NCI-H748 (cell line): ENCODE data around the gene TPD52L1.
"Not testable (repeated sequence)": the region's sequence is repeated elsewhere in the genome, so short reads cannot be mapped to it uniquely, and the experiment has no call there.

ENCODE experiments used
- DNase-seq: peaks from one replicate; lab custom pipeline; 2025; ENCODE audit not compliant: unreplicated experiment; lab: John Stamatoyannopoulos, UW

The TPD52L1 gene

DNA sequence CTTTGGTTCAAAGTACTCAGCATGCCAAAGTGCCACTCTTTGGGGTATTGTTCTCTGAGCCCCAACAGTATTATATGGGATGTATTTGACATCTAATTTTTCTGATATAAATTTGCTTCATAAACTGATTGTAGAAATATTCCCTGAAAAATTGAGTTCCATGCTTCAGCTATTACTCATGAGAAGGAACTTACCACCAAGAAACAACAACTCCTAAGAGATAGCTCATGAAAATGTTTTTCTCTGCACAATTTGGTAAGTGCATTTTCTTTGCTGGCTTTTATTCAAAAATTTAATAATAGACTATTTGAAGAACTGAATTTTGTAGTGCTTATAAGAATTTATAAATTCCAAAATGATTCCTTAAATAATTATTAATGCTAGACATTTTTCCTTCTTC is 12.8 kb upstream of the TPD52L1 start:
- DNase-seq: no peak

GRCh38 chr6:125142618-125143017 is 11.0 kb upstream of the TPD52L1 start:
- no peak for DNase-seq

DNA sequence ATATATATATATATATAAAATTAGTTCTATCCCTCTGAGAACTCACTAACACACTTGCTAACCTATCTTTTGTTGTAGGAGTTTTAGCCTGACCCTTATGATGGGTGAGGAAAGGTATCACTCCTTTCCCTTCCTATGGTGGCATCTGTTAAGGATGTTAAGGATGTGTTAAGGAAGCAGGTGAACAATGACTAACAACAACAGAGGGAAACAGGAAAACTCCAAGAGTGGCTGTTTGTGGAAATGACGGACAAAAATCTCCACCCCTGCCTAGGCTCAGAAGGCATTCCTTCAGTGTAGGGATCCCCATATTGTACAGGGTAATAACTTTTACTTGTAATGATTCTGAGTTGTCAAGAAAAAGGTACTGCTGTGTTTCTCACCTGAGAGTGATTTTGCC is 8.8 kb upstream of the TPD52L1 start:
- DNase-seq: no peak

DNA sequence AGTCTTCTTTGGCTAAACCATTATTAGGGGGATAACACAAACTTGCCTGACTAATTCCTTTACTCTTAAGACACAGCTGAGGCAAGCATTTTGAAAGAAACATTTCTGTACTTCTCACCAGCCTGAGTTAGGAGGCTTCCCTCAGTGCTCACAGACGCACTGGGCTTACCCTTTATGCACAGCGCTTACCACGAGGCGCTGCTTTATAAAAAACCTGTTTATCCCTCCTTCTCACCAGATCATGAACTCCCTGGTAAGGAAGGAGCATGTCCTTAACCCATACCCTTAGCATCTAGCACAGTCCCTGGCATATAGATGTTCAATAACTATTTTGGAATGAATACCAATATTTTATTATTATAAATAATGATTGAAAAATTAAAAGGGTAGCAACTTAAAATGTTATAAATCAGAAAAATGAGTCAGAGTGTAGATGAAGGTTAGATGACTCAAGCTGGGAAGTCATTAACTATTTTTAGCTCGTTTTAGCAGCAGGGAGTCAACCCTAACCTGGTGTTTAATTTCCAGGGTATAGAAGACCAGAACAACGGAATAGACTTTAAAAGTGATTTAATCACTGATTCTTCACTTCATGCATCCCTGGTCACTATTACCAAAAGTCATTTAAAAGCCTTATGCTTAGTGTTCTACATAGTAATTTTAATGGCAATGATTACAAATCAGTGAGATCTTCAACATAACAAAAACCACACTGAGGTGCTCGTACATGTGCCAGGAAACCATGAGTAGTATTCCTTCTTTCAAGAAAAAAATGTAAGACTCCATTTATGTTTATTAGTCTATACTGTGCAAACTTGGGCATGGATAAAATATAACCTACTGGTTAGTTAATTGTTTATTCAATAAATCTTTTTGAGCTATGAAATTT is 4.1 kb upstream of the TPD52L1 start:
- no peak for DNase-seq

GRCh38 chr6:125151700-125152099 is 1.9 kb upstream of the TPD52L1 start:
- DNase-seq: no peak

GRCh38 chr6:125154118-125154760 is 666 bp downstream of the TPD52L1 start:
- DNase-seq: peak; percentile 42

GRCh38 chr6:125154761-125155135 is 1.2 kb downstream of the TPD52L1 start:
- peak; percentile 48 for DNase-seq

- no peak for DNase-seq
Measured at GRCh38 chr6:125155344-125155743, 1.8 kb downstream of the TPD52L1 start.

GRCh38 chr6:125156496-125156895 is 2.9 kb downstream of the TPD52L1 start:
- no peak for DNase-seq

DNA sequence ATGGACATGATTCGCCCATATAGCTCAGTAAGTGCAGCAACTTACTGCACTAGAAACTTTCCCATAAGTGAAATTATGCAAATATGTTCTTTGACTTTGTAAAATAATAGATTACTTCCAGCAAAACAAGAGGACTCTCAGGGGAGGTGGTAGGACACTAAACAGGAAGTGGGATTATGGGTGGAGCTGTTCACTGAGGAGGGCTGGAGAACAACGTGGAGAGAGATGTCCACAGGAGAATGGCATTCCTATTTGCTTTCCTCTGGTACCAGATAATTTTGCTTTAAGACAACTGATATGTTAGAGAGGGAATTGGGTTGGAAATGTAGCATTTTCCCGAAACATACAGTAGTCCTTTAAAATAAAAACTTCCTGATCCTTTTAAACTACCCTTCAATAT is 3.7 kb downstream of the TPD52L1 start:
- DNase-seq: no peak

DNA sequence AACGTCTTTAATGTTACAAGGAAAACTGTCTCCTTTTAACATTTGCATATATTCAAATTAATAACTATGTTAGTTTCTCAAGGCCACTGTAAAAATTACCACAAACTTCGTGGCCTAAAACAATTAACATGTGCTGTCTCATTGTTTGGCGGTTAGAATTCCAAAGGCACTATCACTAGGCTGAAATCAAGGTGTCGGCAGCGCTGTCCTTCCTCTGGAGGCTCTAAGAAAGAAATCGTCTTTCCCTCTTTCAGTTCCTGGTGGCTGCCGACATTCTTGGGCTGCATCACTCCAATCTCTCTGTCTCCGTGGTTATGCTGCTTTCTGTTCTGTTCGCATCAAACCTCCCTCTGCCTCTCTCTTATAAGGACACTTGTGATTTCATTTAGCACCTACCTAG is 4.2 kb downstream of the TPD52L1 start:
- no peak for DNase-seq

DNA sequence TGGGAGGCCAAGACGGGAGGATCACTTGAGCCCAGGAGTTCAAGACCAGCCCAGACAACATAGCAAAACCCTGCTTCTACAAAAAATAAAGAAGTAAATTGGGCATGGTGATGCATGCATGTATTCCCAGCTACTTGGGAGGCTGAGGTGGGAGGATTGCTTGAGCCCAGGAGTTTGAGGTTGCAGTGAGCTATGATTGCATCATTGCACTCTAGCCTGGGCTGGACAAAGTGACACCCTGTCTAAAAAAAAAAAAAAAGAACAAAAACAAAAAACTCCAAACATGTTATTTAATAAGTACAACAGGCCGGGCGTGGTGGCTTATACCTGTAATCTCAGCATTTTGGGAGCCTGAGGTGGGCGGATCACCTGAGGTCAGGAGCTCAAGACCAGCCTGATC is 9.8 kb downstream of the TPD52L1 start:
- DNase-seq: not testable (repeated sequence)

DNA sequence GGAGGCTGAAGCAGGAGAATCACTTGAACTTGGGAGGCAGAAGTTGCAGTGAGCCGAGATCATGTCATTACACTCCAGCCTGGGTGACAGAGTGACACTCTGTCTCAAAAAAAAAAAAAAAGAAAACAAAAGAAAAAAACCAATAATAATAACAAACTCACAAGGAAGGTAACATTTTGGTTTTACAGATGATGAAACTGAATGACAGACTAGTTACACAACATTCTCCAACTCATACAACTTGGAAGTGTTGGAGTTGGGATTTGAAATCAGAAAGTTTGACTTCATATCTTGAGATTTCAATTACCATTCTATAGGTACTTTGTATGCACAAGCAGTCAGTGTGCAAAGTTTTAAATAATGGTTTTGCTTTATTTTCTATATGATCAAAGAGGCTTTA is 10.2 kb downstream of the TPD52L1 start:
- no peak for DNase-seq

GRCh38 chr6:125164696-125165095 is 11.1 kb downstream of the TPD52L1 start:
- no peak for DNase-seq

GRCh38 chr6:125165256-125165655 is 11.7 kb downstream of the TPD52L1 start:
- no peak for DNase-seq

DNA sequence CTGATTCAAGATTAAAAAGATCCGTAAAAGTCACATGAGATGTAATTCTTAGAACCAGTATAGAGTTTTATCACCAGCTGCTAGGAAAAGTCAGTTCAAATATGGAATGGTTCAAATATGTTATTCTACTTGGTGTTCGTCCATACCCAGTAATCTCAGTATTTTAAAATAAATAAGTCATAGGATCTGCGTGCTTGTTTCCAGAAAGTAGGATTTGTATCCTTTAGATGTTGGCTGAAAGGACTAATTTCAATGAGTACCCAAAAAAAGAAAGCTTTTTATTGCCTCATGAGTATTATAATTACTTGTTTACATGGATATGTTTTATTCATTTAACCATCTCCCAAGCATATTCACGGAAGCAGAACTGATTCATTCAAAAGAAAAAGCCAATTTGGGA is 12.2 kb downstream of the TPD52L1 start:
- no peak for DNase-seq

- no peak for DNase-seq
Measured at GRCh38 chr6:125166711-125167110, 13.1 kb downstream of the TPD52L1 start.

GRCh38 chr6:125167579-125167978 is 14.0 kb downstream of the TPD52L1 start:
- no peak for DNase-seq

DNA sequence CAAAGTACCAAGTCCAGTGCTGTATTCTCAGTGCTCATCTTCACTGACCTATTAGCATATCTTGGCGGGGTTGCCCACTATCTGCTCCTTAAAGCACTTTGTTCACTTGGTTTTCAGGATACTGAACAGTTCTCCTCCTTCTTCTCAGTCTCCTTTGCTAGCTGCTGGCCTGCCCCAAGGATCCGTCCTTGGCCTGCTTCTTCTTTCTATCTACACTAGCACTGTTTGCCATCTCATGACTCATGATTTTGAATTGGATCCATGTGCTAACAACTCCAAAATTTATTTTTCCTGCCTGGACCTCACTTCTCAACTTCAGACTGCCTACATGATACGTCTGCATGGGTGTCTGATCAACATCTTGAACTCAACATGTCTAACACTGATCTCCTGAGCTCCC is 15.5 kb downstream of the TPD52L1 start:
- DNase-seq: no peak

GRCh38 chr6:125169522-125169921 is 15.9 kb downstream of the TPD52L1 start:
- no peak for DNase-seq

DNA sequence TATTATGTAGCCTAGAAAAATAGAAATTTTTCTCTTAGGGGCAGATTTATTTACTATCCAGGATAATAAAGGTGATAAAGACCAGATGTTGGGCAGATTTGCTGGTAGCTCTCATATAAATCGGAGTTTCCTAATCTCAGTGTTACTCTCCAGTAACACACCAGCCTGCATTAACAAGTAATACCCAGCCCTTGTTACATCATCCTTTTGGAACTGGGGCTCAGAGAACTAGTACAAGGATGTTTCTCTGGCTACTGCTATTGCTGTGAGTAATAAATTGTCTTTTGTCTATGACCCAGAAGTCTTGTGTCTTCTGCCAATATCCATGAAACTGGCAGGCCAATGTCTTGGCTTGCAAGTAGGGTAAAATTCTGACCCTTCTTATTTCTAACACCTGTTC is 16.8 kb downstream of the TPD52L1 start:
- no peak for DNase-seq

DNA sequence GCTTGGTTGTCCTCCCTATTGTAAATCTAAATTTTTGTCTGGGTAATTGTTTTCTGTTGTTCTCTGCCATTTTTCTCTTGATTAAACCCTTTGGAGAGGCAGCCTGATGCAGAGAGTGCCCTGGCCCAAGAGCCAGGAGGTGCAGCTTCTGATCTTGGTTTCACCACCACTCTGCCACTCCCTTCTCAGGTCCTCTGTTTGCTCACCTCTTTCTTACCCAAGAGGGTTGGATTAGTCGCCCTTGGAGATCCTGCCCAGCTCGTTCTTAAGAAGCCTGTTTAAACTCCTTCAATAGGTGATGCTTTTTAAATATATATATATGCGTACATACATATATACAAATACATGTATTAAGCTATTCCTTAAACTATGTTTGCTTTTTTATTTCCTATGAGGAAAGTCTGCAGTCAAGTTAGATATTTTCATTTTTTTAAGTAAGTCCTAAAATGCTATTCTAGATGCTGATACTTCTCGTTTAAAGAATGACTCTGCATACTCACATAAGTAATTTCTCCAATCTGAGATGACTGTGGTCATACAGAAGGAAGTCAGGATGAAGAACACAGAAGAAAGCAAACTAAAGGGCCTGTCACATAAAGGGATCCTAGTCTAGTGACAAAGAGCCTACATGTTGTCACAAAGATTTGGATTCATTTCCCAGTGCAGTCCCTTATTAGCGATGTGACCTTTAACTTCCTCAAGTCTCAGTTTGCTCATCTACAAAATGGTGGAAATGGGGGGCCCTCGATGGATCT is 19.9 kb downstream of the TPD52L1 start:
- DNase-seq: no peak
